Activated CD8-positive, alpha-beta memory T cell treated with anti-CD3 and anti-CD28 coated beads, Interleukin-2, amount 50 U/mL, for 48 hours (primary cell): Measurements from ENCODE around the gene ZNF778.
"Not testable (repeated sequence)": the region's sequence is repeated elsewhere in the genome, so short reads cannot be mapped to it uniquely, and the experiment has no call there.

Experiments used
- DNase-seq: peaks from one replicate; pipeline ENCODE4 v3.0.0-alpha.2; 2020

ZNF778 gene

DNA sequence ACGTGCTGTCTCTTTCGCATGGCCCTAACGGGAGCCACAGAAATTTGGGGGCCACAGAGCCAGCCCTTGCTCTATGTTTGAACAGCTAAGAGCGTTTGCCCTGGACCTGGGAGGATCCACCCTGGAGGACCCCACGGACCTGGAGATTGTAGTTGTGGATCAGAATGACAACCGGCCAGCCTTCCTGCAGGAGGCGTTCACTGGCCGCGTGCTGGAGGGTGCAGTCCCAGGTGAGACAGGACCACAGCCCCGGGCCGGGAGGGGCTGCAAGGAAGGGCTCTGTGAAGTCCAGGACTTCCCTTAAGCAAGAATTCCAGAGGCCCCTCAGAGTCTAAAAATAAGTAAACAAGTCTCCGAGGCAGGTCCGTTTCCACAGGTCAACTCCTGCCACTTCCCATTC, 34.0 kb upstream of the ZNF778 start:
- DNase-seq, result no peak

DNA sequence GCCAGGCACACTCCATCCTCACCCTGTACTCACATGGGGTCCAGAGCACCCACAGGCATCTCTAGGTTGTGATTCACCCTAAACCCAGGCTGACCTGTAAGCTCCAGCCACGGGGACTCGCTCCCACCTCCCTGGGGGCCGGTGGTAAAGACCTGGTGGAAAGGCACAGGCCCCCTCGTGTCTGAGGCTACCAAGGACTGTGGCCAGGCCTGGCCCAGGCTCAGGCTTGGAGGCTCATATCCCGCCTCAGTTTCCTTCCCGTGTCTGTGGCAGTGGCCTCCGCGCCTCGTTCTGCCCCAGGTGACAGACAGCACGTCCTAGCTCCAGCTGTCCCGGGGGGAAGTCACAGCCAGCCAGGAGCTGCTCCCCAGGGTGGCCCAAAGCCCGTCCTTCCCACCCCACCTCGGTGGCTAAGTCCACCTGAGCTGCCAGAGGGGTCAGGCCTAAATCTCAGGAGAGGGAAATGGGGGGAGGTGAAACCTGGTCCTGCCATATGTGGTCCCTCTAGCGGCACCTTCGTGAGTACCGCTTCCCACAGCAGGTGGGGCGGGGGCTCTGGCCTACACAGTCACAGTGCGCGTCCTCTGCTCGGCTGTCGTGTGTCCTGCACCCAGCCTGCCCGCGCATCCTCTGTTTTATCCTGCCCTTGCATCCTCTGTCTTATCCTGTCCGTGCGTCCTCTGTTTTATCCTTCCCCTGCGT, 33.4 kb upstream of the ZNF778 start:
- DNase-seq, result no peak

DNA sequence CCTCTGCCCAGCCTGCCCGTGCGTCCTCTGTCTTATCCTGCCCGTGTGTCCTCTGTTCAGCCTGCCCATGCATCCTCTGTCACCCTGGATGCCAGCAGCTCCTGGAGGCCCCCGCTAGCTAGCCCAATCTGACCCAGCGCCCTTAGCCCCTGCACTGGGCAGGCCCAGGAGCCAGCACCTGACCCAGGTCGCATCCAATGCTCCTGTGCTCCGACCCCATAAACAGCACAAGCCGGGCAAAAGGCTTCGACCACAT, 32.9 kb upstream of the ZNF778 start:
- DNase-seq, result no peak

DNA sequence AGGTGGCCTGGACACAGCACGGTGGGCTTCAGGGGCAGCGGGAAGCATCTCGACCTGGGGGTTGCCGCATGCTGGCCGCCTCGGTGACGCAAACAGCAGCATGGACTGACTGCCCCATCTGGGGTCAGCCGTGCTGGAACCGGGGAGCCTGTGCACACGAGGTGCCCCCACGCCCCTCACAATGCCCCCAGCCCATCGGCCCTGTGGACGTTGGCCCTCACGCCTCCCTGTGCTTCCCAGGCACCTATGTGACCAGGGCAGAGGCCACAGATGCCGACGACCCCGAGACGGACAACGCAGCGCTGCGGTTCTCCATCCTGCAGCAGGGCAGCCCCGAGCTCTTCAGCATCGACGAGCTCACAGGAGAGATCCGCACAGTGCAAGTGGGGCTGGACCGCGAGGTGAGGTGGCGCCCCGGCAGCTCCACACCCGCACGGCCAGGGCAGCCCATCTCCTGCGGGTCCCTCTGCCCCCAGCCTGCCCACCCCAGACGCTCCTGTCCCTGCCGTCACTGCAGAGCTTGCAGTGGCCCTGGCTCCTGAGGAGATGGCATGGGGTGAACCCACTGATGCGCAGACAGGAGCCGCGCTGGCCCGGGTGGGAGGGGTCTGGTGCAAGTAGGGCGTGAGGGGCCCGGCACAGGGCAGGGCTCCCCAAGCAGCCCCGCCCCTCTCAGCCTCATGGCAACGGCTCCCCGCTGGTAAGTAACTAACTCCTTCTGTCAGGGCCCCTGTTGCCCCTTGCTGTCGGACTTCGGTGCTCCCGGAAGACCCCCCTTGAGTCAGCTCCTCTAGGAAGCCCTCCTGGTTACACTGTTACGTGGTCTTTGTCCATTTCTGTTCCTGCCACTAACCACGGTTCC, 32.3 kb upstream of the ZNF778 start:
- no peak for DNase-seq

DNA sequence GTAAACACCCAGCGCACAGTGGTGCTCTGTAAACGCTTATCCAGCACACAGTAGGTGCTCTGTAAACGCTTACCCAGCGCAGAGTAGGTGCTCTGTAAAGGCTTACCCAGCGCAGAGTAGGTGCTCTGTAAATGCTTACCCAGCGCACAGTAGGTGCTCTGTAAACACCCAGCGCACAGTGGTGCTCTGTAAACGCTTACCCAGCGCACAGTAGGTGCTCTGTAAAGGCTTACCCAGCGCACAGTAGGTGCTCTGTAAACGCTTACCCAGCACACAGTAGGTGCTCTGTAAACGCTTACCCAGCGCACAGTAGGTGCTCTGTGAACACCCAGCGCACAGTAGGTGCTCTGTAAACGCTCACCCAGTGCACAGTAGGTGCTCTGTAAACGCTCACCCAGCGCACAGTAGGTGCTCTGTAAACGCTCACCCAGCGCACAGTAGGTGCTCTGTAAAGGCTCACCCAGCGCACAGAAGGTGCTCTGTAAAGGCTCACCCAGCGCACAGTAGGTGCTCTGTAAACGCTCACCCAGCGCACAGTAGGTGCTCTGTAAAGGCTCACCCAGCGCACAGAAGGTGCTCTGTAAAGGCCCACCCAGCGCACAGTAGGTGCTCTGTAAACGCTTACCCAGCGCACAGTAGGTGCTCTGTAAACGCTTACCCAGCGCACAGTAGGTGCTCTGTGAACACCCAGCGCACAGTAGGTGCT, 31.5 kb upstream of the ZNF778 start:
- not testable (repeated sequence) for DNase-seq

DNA sequence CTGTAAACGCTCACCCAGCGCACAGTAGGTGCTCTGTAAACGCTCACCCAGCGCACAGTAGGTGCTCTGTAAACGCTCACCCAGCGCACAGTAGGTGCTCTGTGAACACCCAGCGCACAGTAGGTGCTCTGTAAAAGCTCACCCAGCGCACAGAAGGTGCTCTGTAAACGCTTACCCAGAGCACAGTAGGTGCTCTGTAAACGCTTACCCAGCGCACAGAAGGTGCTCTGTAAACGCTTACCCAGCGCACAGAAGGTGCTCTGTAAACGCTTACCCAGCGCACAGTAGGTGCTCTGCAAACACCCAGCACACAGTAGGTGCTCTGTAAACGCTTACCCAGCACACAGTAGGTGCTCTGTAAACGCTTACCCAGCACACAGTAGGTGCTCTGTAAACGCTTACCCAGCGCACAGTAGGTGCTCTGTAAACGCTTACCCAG, 30.9 kb upstream of the ZNF778 start:
- not testable (repeated sequence) for DNase-seq

DNA sequence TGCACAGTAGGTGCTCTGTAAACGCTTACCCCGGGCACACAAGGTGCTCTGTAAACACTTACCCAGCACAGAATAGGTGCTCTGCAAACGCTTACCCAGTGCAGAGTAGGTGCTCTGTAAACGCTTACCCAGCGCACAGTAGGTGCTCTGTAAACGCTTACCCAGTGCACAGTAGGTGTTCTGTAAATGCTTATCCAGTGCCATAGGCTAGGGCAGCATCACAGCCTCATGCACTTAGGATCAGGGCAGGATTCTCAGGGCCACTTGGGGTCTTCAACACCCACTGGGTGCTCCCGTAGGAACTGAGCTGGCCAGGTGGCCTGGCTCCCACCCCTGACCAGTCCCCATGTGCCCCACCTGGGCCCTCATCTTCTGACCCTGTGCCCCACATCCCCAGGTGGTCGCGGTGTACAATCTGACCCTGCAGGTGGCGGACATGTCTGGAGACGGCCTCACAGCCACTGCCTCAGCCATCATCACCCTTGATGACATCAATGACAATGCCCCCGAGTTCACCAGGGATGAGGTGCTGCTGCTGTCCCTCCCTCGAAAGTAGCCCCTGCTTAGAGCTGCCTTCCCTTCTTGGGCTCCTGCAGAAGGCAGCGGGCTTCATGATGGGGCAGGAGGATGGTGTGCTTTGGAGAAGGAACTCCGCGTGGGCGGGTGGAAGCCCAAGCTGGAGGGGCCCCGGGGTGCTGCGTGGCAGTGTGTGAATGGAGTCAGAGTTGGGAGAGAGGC, 30.3 kb upstream of the ZNF778 start:
- peak; percentile 71 for DNase-seq

DNA sequence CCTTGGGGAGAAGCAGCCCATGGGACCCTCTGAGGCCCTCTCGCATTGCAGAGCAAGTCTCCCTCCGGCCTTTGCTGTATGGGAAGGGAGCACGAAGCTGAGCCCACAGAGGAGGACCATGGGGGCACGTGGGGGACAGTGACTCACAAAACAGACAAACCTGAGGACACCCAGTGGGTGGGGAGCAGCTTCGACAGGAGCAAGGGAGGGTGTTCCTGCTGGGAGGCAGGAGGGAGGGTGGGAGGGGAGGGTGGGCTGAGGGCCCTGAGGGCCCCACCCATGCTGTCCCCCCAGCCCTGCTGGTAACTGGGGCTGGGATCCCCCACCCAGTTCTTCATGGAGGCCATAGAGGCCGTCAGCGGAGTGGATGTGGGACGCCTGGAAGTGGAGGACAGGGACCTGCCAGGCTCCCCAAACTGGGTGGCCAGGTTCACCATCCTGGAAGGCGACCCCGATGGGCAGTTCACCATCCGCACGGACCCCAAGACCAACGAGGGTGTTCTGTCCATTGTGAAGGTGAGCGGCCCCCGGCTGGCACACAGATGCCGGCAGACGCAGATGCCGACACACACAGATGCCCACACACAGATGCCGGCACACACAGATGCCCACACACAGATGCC, 29.6 kb upstream of the ZNF778 start:
- DNase-seq, result no peak

DNA sequence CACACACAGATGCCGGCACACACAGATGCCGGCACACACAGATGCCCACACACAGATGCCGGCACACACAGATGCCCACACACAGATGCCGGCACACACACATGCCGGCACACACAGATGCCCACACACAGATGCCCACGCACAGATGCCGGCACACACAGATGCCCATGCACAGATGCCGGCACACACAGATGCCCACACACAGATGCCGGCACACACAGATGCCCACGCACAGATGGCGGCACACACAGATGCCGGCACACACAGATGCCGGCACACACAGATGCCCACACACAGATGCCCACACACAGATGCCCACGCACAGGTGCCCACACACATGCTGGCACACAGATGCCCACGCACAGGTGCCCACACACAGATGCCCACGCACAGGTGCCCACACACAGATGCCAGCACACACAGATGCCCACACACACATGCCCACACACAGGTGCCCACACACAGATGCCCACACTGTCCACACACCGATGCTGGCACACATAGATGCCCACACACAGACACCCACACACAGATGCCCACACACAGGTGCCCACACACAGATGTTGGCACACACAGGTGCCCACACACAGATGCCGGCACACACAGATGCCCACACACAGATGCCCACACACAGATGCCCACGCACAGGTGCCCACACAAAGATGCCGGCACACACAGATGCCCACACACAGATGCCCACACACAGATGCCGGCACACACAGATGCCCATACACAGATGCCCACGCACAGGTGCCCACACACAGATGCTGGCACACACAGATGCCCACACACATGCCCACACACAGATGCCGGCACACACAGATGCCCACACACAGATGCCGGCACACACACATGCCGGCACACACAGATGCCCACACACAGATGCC, 28.8 kb upstream of the ZNF778 start:
- DNase-seq, result not testable (repeated sequence)

DNA sequence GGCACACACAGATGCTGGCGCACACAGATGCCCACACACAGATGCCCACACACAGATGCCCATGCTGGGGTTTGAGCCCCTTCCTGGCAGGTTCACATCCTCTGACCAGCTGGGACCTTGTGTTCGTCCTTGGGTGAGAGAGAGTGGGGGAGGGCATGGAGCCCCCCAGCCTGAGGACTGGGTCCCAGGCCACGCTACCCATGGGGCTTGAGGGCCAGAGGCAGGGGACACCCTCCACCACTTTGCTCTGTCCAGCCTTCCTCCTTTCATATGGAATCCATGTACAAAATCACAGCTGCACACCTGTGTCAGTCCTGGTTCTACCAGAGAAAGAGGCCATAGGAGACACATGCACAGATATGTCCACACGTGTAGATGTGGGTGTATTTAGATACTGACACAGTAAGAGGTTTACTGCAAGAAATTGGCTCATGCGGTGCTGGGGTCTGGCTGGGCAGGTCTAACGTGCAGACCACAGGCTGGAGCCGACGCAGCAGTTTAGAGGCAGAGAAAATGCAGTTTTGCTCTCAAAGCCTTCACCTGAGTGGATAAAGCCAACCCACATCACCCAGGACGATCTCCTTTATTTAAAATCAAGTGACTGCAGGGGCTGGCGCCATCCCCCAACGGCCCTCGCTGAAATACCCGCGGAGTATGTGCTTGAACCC, 28.0 kb upstream of the ZNF778 start:
- DNase-seq, result no peak

DNA sequence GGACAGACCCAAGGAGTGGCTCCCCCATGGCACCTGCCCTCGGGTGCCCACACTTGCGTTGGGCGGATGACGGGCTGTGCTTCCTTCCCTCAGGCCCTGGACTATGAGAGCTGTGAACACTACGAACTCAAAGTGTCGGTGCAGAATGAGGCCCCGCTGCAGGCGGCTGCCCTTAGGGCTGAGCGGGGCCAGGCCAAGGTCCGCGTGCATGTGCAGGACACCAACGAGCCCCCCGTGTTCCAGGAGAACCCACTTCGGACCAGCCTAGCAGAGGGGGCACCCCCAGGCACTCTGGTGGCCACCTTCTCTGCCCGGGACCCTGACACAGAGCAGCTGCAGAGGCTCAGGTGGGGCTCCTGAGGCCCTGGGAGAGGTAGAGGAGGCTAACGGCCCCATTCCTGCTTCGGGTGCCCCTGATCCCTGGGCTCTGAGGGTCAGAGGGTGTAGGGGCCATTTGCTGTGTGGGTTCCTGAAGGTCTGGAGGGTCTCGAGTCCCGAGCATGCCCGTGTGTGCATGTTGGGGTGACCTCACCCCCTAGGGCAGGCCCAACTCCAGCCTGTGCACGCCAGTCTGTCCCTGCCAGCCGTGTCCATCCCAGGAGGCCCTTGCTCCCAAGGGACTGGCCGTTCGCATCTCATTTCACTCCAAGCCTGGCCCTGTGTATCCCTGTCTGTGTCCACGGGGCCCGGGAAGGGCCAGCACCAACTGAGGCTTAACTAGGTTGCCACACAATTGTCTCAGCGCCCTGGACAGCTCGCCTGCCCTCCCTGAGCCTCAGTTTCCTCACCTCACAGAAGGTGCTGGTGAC, 27.1 kb upstream of the ZNF778 start:
- no peak for DNase-seq

DNA sequence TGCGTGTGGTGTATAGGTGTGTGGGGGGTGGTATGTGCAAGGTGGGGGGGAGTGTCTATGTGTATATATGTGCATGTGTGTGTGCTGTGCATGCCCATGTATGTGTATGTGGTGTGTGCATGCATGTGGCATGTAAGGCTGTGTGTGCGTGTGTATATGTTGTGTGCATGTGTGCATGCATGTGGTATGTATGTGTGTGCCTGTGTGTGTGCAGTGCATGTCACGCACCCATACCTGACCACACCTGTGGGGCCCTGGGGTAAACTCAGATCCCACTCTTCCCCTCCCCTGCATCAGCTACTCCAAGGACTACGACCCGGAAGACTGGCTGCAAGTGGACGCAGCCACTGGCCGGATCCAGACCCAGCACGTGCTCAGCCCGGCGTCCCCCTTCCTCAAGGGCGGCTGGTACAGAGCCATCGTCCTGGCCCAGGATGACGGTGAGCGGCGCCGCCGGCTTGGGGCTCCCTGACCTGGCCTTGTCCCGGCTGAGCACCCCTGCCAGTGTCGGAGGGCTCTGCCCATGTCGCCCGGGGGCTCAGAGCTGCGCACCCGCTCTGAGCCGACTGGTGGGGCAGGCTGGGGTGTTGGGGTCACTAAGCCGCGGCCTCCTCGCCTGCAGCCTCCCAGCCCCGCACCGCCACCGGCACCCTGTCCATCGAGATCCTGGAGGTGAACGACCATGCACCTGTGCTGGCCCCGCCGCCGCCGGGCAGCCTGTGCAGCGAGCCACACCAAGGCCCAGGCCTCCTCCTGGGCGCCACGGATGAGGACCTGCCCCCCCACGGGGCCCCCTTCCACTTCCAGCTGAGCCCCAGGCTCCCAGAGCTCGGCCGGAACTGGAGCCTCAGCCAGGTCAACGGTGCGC, 26.2 kb upstream of the ZNF778 start:
- DNase-seq, result no peak

DNA sequence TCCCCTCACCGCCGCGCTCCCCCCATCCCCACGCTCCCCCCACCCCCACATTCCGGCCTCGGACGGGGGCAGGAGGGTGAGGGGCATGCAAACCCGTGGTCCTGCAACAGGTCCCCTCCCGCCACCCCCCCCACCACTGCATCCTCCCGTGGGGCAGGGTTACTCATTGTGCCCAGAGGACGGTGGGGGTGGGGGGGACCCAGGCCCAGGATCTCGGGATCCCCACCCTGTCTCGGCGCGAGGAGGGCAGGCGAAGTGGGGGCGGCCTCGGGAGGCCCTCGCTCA, 25.7 kb upstream of the ZNF778 start:
- DNase-seq, result no peak

DNA sequence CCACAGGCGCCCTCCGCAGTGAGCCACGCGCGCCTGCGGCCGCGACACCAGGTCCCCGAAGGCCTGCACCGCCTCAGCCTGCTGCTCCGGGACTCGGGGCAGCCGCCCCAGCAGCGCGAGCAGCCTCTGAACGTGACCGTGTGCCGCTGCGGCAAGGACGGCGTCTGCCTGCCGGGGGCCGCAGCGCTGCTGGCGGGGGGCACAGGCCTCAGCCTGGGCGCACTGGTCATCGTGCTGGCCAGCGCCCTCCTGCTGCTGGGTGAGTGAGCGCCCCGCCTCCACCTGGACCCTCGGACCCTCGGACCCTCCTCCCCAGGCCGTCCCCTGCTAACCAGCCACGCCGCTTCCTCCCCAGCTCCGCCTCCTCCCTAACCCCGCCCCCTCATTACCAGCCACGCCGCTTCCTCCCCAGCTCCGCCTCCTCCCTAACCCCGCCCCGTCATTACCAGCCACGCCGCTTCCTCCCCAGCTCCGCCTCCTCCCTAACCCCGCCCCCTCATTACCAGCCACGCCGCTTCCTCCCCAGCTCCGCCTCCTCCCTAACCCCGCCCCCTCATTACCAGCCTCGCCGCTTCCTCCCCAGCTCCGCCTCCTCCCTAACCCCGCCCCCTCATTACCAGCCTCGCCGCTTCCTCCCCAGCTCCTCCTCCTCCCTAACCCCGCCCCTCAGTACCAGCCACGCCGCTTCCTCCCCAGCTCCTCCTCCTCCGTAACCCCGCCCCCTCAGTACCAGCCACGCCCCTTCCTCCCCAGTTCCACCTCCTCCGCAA, 25.1 kb upstream of the ZNF778 start:
- DNase-seq, result not testable (repeated sequence)

DNA sequence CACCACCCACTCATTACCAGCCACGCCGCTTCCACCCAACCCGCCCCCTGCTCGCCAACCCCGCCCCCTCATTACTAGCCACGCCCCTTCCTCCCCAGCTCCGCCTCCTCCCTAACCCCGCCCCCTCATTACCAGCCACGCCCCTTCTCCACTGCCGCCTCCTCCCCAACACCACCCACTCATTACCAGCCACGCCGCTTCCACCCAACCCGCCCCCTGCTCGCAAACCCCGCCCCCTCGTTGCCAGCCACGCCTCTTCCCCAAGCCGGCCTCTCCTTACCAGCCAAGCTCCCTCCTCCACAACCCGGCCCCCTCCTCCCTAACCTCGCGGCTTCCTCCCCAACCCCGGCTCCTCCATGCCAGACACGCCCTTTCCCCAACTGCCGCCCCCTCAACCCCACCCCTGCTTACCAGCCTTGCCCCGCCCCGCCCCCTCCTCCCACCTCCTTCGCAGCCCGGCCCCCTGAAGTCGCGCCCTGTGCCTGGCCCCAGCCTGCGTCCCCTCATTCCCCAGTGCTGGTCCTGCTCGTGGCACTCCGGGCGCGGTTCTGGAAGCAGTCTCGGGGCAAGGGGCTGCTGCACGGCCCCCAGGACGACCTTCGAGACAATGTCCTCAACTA, 24.4 kb upstream of the ZNF778 start:
- peak; percentile 88 for DNase-seq

DNA sequence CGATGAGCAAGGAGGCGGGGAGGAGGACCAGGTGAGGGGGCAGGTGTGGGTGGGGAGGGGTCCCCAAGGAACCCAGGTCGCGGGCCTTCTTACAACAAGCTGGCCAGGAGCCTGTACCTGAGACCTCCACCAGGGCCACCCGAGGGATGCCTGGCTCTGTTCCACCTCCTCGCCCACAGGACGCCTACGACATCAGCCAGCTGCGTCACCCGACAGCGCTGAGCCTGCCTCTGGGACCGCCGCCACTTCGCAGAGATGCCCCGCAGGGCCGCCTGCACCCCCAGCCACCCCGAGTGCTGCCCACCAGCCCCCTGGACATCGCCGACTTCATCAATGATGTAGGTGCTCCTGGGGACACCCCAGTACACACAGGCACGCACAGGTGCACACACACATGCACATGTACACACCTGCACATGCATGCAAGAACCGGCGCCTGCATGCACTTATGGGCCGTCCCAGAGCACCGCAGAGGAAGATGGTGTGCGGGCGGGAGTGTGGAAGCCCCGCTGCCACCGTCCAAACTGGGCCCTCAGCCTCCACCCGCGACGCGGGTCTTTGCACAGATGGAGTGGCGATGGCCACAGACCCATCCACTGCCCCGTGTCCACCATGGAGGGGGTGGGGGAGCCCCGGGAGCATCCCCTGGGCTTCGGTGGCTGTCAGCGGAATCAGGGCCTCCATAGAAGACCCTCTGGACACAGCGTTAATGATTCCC, 23.8 kb upstream of the ZNF778 start:
- DNase-seq, result no peak
